NCI-H146 (cell line): ENCODE measurements around the gene OSBPL3.

ENCODE experiments used
- DNase-seq: peaks from one replicate; lab custom pipeline; 2025; lab: John Stamatoyannopoulos, UW

The OSBPL3 gene

DNA sequence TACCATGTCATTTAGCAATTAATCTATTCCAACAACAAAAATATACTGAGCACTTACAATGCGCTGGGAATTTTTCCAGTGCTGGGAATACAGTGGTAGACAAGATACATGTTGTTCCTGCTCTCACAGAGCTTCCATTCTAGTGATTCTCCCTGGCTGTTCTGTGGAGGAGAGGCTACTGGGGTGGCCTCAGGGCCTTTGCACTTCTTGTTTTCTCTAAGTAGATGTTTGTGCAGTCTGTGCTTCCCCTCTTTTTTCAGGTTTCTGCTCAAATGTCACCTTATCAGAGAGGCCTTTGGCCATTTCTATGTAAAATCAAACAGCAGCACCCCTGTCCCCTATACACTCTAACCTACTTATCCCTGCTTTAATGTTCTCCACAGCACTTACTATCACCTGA, 24.7 kb downstream of the OSBPL3 start:
- DNase-seq = no peak

DNA sequence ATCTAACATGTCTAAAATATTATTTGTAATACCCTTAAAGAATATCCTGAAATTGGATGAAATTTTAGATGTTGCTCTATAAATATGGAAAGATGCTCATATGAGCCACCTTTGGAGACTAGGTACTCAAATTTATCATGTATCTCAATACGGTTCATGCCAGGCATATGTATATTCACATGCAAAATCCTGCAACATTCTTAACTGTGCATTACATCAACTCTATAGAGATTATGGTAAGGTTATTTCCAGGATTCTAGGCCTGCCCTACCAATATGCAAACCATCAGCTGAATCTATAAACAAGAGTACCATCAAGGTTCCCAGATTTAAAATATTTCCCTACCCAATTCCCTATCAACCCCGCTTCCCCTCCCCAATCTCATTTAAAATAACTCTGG, 27.5 kb downstream of the OSBPL3 start:
- no peak for DNase-seq

DNA sequence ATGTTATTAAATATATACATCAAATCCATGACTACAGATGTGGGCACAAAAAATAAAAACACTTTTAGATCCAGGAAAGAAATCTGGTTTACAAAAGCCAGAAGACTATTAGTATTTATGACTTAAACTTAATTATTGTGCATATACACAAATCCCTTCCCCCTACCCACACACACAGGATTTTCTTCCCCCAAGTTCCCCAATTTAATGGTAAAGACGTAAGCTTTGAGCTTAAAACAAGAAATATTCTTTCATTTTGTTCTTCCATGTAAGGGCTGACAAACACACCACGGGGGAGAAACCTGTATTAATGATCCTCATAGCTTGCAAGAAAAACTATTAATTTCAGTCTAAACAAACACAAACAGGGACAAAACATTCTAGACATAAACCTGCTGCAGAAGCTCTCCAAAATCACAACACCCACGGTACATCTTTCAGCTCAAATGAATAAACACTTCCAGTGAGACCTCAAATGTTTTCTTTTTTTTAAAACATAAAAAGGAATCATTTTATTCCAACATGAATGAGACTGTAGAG, 28.5 kb downstream of the OSBPL3 start:
- DNase-seq = no peak

DNA sequence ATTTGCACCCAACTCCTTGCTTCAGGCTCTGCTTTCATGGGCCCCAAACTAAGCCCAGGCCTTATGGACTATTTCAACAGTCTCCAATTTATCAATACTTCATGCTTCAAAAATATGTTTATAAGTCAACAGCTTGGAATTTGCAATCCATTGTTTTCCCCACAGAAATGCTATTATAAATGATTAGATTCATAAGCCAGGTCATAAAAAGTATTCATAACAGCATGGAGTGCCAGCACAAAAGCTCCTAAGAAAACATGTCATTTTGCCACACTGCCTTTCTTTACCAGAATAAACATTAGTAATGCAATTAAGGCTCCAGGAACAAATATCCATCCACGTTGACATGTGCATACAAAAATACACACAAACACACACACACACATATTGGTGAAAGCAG, 30.1 kb downstream of the OSBPL3 start:
- DNase-seq = no peak

DNA sequence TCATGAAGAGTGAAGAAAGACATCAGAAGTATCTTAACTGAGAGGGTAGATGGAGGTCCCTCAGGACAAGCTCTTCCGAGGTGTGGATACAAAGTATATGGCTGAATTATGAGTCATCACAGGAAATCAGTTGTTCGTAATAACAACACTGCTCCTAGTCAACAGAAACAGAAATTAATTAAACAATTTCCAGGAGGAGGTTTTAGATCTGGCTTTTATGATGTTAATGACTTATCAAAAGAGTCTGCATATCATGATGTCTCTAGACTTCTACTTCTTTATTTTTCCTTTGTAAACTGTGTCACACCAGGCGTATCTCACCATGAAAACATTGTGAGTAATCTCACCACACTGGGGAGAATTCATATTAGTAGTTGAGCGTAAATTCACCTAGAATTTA, 31.2 kb downstream of the OSBPL3 start:
- DNase-seq = no peak

DNA sequence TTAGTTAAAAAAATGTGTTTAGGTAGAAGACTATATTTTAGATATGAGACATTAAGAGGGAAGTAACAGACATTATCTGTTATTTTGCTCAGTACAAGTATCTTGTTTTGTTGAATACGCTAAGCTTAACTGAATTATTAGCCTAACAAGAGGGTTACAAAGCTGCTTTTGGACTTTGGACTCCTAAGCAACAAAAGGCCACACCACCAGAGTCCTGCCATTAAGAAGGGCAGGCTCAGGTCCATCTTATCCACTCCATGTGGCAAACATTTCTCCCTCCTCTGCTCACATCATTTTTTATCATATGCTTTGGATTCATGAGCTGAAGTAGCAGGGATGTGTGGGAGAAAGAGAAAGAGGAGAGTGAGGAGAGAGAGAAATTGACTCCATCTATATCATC, 33.5 kb downstream of the OSBPL3 start:
- DNase-seq = peak; percentile 24

DNA sequence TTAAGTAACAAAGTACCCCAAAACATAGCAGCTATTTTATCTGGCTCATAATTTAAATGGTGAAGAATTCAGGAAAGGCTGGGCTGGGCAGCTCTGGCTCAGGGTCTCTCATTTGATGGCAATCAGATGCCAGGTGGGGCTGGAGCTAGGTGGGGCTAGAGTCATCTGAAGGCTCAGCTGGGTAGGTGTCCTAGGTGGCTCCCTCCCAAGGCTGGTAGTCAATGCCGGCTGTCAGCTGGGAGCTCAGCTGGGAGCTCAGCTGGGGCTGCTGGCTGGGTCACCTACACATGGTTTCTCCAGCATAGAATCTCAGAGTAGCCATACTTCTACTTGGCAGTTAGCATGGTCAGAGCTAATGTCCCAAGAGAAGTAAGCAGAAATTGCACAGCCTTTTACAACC, 34.1 kb downstream of the OSBPL3 start:
- DNase-seq = peak; percentile 50

DNA sequence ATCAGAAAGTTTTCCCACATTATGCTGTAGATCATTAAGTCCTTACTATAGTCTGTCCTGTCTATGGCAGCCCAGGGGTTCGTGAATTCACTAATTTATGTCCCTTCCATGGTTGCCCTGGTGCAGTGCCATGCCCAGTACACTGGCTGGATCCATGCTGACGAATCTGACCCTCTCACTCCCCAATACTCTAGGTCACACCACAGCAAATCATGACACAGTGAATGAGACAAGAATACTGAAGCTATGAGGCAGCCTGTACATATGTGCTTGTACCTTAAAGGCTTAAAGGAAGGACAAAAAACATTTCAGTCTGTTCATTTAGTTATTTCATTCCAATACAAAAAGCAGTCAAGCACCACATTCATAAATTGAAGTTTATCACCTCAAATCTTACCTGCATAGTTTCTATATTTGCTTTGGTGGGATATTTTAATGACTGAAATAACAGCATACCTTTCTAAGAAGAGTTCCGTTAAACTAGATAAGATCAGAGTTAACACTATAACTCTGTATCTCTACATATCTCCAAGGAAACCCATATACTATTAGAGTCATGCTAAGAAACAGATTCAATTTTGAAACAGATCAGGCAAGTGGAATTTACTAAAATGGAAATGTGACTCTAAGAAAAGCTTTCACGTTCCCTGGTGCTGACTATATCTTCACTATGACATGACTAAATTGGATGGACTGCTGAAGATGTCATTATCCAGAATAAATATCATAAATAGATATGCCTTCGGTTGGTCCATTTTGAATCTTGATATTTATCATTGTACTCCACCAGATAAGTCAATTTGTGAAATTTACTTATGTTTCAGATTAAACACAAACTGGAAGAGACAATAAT, 36.7 kb downstream of the OSBPL3 start:
- DNase-seq = no peak

DNA sequence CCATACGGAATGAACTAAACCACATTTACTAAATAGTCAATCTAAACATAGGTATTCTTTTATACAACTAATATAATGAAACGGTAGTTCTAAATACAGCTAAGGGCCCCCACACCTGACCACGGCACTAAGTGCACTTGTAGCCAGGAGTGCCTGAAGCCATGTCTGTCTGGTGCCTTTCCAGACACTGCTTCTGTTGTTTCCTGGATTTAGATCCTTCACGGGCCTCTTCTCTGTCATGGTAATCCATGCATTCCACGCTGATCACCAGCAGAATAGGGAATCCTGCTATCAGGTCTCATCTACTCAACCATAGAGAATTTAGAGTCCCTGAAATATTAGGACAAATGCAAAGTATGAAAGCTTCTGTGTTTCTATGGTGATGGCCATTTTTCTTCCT, 37.8 kb downstream of the OSBPL3 start:
- no peak for DNase-seq

DNA sequence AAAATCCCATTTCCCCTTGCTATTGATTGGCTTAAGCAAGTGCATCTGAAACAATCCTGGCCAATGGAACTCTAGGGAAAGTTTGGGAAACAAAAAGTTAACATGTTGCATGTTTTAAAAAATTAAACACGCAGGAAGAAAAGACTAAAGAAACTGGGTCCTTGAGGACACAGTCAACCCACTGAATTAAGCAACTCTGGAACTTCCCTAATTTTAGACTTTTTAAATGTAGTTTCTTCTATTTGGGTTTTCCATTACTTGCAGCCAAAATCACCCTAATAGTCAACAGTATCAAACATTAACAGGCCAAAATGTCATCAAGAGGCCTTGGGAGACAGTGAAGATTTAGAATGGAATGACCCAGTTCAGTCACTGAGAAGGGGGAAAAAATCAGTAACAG, 40.6 kb downstream of the OSBPL3 start:
- no peak for DNase-seq

DNA sequence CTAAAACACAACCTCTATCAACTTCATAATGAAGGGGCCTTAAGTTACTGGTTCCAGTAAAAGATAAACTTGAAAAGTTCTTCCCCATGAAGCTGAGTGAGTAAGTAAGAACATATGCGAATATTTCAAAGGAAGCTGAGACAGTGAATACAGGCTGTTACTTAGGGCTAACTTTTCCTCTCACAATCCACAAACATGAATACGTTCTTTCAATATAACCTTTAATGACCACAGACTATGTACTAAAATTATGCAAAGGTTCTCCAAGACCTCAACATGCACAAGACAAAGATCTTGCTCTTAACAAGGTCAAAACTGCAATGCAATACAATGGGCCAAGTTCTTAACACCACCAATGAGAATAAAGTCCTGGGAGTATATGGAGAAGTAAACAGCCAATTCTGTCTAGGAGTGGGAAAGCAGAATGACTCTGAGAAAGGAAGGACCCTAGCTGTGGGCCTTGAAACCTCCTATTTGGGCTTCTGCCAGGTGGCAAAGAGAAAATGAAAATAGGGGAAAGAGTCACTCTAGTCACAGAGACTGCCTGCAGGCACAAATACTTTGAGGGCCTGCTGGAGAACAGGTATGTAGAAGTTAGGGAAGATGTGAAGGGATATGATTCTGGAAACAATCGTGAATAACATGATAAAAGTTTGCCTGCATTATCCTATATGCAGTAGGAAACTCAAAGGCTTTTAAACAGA, 43.7 kb downstream of the OSBPL3 start:
- no peak for DNase-seq

DNA sequence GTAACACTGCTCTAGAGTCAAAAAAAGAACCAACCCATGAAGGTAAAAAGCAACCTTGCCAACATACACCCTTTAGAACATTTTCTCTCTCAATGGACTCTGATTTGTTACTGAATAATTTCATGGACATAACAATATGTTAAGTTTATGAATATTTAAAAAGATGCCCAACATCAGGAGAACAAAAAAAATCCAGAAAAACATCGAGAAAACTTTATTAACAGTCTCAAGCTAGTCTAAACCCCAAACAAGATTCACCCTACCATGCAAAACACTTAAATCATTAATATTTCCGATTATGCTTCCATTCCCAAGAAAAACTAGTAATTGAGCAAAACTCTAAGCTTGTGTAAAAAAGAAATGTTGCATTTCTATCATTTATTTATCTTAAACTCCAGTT, 46.7 kb downstream of the OSBPL3 start:
- DNase-seq = no peak

DNA sequence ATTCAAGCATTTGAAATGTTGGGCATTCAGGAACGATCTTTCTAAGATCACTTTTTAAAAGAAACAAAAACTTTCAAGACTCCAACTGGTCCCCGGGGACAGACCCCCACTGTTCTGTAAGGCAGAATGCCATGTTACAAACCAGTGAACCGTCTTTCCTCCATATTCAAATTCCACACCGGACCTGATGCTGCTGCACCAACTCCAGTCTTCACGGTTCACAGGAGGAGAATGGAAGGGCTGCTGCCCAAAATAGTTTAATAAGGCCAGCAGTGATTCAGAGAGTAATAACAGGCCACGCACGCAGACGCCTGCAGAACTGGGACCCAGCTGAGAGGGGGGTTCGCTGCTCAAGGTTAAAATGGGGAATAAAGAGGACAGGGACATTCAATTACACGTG, 47.2 kb downstream of the OSBPL3 start:
- no peak for DNase-seq

DNA sequence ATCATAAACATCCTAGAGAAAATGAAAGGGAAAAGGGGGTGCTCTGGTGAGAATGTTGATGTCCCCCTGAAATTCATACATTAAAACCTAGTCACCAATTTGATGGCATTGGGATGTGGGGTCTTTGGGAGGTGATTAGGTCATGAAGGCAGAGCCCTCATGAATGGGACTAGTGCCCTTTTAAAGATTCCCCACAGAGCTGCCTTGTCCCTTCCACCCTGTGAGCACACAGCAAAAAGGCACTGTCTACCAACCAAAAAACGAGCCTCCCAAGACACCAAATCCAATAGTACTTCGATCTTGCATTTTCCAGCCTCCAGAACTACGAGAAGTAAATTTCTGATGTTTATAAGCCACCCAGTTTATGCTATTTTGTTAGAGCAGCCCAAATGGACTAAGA, 47.6 kb downstream of the OSBPL3 start:
- DNase-seq = no peak

DNA sequence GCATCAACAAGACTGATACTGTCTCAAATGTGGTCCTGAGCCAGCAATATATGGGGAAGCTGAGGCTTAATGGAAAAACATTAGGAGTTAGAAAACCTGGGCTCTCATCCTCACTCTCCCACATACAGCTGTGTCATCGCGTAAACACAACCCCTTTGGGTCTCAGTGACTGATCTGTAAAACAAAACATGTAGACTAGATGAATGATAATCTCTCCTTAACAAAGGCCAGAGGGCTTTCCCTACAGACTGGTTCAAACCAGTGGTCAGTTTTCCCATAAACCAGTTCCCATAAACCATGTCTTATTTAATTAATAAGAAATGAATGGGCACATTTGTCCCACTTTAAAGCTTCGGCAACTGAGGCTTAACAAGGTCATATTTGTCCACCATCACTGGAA, 48.1 kb downstream of the OSBPL3 start:
- DNase-seq = no peak

DNA sequence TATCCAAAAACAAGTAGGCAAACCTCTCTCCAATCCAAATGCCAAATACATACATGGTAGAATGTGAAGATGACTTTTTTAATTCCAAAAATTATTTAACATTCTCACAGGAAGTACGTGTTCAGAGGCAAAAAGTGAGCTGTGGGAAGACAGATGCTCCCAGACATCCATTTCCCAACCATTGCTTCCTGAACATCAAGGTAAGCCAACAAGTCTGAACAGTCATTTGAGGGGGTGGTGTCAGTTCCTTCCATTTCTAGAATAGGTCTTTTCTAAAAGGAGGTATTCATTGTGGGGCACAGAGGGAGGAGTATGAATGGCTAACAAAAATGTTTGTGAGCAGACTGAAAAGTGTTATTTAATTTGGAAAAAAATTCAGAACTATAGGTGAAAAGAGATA, 49.1 kb downstream of the OSBPL3 start:
- DNase-seq = no peak

DNA sequence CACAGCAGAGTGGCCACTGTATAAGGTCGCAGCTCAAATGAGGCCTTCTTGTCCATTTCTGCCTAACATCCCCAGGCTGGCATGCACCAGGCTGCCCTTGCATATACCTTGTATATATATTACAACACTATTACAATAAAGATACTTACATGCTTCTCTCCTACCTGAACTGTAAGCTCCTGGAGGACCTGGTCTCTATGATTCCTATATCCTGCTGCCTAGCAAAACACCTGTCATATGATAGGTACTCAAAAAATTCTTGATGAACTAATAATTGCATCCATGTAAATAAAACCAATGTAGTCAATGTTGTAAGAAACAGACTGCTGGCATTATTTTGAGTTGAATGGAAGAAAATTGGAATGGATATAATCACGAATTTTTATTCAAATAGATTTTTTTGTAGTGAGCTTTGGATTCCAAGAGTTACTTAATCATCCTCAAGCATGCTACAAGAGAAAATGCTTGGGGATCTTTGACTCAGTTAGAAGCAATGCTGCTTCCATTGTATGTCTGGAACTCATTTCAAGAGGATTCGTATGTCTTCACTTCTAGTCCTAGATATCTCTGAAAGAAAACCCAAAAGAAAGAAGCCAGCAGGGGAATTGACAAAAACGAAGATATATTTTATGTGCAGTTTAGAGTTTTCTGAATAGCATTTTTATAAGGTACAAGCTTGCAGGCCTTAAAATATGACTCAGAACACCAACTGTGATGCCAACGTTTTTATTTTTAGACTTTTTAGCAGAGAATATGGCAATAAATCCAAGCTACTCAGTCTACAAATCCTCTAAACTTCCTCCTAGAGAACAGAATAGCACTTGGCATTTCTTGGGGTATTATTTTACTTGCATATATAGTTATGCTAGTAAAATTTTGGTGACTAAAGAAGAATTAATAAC, 53.1 kb downstream of the OSBPL3 start:
- DNase-seq = no peak

DNA sequence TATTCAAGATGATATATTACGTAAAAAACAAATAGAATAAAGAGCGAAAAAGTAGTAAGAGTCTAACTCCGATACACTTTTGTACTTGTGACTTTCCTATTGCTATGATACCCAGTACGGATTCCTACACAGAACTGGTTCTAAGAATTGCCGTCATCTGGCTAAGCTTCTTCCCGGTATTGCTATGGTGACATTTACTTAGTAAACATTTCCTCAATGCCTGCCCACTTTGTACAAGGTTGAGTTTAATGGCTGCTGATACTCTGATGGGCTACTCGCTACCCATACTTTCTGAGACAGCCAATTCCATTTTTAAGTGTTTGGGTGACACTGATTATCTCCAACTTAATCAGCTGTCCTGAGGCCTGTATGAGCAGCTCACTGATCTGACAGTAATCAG, 55.6 kb downstream of the OSBPL3 start:
- DNase-seq = no peak

DNA sequence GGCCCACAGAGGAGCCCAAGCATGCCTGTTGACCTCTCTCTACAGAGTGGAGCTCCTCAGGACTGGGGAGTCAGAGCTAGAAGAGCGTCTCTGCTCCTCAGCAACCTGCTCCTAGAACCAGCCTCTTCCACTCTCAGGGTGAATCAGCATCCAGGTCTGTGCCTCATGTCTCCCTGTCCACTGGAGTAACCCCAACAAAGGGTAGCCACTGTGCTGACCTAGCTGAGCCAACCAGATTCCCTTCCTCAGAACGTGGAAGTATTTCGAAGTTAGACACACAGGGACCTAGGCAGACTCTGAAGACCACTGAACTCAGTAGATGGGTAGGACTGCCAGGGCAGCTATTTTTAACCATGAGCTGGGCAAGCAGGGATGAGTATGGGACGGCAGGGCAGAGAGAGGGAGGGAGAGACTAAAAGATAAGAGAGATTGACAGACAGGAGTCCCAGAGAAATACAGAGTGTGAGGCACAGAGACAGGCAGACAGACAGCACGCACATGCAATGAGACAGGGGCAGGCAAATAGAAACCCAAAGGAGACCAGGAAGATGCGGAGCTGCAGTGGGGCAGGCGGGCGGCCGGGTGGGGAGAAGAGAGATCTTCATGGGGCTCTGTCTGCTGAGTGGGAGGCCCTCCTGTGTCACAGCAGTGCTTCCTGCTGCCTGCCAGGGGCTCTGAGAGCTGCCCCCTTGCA, 56.7 kb downstream of the OSBPL3 start:
- DNase-seq = no peak

DNA sequence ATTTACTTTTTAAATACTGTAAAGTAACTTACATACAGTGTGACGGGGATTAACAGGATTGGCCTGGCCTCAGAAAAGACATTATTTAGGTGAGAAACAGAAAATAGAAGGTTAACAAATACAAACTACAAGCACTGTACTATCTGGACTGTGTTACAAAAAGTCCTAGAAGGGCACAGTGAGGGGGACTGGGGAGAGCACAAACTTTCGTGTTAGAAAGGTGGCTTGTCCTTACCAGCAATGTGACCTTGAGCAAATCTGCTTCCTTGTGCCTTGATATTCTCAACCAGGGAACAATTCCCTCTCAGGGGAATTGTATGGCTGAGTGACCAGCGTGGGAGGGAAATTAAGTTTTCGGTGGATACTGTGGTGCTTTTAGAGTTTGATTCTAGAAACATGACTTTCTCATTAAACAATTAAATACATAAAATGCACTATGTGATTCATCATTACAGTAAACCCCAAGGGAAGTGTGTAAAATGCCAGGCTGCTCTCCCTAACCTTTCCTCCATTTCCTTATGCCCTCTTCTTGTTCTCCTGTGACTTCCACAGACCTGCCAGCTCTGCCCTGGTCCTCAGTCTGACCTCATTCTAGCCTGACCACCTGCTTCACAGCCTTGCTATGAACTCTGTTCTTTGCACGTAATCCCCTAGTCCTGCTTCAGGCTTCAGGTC, 57.7 kb downstream of the OSBPL3 start:
- DNase-seq = no peak

DNA sequence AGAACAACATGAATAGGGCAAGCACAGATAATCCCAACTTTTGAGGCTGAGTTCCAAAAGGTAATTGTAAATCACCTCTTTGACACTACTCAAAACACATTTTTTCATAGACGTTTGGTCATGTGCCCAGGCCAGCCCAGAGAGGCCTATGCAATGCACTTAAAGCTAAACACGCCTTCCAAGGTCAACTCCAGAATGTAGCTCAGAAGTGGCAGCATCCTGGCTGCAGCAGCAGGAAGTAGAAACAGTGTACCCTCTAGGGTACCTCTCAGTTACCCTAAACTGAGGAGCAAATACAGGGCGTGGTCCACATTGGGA, 58.7 kb downstream of the OSBPL3 start:
- DNase-seq = no peak
